ENCODE measurements around the gene DDIT3.
"Not testable (repeated sequence)": the region's sequence is repeated elsewhere in the genome, so short reads cannot be mapped to it uniquely, and the experiment has no call there.

DDIT3 gene

DNA sequence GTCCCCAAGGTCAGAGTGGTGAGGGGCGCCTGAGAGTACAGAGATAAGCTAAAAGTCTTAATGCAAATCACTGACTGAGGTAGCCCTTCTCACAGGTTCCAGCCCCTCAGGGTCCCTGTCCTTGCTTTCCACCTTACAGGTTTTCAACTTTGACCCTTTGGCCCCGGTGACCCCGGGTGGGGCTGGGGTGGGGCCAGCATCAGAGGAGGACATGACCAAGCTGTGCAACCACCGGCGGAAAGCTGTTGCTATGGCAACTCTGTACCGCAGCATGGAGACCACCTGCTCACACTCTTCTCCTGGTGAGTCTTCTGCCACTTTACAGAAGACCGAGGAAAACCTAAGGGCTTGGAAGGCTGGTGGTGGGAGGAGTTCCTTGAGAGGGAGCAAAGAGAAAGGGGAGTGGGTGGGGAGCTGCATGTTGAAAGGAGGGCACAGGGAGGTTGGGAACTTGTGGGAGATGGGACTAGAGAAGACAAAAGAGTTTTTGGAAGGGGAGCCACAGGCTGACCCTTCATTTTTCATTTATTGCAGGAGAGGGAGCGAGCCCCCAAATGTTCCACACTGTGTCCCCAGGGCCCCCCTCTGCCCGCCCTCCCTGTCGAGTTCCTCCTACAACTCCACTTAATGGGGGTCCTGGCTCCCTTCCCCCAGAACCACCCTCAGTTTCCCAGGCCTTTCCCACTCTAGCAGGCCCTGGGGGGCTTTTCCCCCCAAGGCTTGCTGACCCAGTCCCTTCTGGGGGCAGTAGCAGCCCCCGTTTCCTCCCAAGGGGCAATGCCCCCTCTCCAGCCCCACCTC is 4.7 kb upstream of the DDIT3 start:
- DNase-seq: no peak

- no peak for DNase-seq
Measured at GRCh38 chr12:57523706-57524614, 3.6 kb upstream of the DDIT3 start.

DNA sequence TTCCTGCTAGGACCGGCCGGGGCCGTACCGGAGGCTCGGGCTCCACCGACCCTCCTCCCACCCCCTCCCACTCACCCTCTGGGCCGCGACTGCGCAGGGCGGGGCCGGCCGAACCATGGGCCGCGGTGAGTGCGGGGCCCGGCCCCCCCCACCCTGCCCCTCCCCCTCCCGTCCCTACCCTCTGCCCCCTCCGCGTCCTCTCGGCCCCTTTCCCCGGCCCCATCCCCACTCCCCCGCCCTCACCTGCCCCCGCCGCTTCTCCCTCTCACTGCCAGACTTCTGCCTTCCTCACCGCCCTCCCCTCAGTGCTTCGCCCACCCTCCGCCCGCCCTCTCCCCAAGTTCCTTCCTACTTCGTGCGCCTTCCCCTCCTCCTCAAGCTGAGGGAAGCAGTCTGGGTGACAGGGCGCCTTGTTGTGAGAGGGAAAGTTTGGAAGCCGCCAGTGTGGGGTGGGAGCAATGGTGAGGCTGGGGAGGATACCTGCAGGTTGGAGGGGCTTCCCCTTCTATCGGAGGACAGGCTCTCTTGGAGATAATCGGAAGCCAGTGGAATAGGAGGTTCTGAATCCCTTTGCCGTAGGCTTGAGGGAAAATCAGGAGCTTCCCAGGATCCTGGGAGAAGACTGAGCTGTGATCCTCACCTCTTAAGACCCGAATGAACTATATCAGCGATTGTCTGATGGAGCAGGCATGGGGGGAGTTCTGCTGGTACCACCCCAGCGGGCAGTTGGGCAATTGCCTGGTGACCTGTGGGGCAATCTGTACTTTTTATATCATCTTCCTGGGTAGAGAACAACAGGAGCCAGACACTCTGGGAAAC is 2.8 kb upstream of the DDIT3 start:
- DNase-seq: no peak

DNA sequence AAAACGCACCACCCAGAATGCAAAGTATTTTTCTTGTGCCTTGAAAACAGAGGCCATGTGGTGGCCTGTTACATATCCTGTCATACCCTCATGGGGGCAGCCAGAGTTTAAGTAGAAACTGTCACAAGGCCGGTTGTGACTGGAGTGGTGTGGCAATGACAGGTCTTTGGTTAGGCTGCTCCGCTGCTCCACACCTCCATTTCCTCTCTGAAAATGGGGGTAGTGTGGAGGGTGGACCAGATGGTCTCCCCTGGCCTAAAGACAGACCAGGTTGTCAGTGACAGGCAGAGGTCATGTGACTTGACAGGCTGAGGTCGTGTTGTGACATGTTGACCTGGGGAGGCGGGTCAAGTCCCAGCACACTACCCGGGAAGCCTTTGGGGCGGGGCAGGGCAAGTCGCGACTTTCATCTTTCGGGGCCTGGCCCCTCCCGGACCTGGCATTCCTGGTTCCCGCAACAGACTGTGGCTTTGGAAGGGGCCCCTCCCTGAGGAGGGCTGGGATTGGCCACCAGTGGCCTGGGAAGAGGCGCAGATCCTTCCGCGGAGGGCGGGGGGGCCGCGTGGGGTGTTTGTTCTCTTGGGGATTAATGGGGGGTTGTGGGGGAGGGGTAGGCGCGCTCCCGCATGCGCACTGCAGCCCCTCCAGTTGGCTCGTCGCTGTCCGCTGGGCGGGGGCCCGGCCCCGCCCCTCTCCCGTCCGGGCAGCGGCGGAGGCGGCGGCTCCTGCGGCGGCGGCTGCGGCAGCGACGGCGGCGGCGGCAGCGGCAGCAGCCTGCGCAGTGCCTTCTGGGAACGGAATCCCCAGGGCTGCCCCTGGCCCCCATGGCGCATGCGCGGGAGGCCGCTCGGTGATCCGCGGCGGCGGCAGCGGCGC is 1.9 kb upstream of the DDIT3 start, which contains the start of gene MBD6:
Gene MBD6, plus strand, starts transcription at position 814 of the 876 bp plus-strand sequence. CDS start 1,480 bp downstream, outside the sequence.
- DNase-seq: peak; percentile 84

GRCh38 chr12:57521525-57522010 is 1.3 kb upstream of the DDIT3 start:
- DNase-seq: peak; percentile 50

DNA sequence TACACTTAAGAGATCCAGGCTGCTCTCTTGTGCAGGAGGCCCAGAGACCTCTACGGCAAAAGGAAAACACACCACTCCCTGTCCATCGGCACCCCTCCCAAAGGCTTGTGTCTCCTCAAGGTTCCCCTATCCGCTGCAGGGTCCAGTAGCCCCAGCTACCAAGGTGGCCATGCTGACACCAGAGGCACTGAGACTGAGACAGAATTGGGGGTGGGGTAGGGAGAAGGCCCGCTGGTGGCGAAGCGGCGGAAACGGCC is 590 bp downstream of the DDIT3 start:
- no peak for DNase-seq

- no peak for DNase-seq
Measured at GRCh38 chr12:57518920-57519795, 1.2 kb downstream of the DDIT3 start.

DNA sequence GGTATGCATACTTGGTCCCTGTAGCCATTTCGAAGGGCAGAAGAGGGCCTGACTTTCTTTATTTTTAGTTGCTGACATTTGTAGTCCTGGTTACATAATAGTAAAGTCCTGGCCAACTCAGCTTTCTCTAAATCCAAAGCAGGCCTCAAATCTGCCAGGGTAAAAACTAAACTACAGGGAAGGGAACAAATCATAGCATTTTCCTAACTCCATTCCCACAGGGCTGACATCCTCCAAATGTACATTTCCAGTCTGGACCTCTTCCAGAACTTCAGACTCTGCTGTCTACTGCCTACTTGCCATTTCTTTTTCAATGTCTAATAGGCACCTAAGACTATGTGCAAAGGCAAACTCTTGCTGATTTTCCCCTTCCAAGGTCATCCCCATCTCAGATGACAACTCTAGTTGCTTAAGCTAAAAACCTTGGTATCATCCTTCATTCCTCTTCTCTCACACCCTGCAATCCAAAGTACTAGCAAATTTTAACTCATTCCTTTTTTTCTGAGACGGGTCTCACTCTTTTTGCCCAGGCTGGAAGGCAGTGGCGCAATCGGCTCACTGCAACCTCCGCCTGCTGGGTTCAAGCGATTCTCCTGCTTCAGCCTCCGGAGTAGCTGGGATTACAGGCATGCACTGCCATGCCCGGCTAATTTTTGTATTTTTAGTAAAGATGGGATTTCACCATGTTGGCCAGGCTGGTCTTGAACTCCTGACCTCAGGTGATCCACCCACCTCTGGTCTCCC is 2.0 kb downstream of the DDIT3 start:
- no peak for DNase-seq

- DNase-seq: not testable (repeated sequence)
Measured at GRCh38 chr12:57517718-57518117, 2.6 kb downstream of the DDIT3 start.

- no peak for DNase-seq
Measured at GRCh38 chr12:57517187-57517586, 3.1 kb downstream of the DDIT3 start.

GRCh38 chr12:57516617-57517153 is 3.6 kb downstream of the DDIT3 start:
- no peak for DNase-seq

- DNase-seq: no peak
Measured at GRCh38 chr12:57515934-57516541, 4.3 kb downstream of the DDIT3 start.

DNA sequence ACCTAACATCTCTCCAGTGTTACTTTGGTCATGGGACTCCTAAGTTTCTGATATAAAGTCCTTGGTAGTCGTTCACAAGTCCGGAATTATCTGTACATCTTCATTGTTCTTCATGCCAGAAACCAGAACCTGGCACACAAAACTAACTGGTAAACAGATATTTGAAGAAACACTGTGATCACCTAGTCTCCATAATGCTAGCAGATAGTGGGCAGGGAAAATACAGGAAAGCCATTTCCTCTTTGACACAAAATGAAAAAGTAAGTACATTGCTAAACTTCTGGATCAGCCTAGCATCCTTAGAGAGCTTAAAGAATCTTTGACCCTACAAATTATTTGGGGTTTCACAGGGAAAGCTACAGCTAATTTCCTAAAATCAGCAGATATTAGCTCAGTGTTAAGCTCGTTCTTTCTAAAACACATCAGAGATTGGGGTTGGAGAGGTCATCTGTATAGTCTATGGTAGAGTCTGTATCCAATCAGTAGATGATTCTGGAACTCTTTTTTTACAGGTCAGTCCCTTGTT is 4.8 kb downstream of the DDIT3 start:
- DNase-seq: no peak

GRCh38 chr12:57514720-57515407 is 5.5 kb downstream of the DDIT3 start:
- no peak for DNase-seq

DNA sequence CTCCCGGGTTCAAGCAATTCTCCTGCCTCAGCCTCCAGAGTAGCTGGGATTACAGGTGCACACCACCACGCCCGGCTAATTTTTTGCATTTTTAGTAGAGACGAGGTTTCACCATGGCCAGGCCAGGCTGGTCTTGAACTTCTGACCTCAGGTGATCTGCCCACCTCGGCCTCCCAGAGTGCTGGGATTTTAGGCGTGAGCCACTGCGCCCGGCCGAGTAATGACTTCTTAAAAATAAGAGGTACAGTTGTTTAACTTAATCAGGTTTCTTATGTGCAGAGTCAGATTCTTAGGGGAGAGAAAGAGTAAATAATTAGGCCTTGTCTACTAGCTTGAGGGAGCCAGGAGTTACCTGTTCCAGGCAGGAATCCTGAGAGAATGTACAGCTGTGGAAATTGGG is 6.1 kb downstream of the DDIT3 start:
- DNase-seq: not testable (repeated sequence)

- not testable (repeated sequence) for DNase-seq
Measured at GRCh38 chr12:57513677-57514076, 6.6 kb downstream of the DDIT3 start.

DNA sequence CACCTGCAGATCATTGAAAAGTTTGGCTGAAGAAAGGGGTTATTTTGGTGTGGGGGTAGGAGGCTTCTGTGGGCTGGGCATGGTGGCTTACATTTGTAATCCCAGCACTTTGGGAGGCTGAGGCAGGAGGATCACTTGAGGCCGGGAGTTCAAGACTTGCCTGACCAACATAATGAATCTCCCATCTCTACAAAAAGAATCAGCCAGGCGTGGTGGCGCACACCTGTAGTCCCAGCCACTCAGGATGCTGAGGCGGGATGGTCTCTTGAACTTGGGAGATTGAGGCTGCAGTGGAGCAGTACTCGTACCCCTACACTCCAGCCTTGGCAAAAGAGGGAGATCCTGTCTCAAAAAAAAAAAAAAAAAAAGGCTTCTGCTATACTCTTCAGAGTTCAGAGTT is 7.0 kb downstream of the DDIT3 start:
- DNase-seq: no peak

GRCh38 chr12:57512665-57513064 is 7.6 kb downstream of the DDIT3 start:
- no peak for DNase-seq
